ENCODE data around the gene POGLUT2.
"Not testable (repeated sequence)": the region's sequence is repeated elsewhere in the genome, so short reads cannot be mapped to it uniquely, and the experiment has no call there.

- not testable (repeated sequence) for TF ChIP-seq MTA2 (IDR thresholded peaks at IDR 0.05; ENCODE audit: low read depth); YY1 (IDR thresholded peaks at IDR 0.05; ENCODE audit: low read depth, low read length); ZNF274 (IDR thresholded peaks at IDR 0.05; ENCODE audit: insufficient read depth, insufficient read length); SMC3 (IDR thresholded peaks at IDR 0.05; ENCODE audit: borderline replicate concordance, low read length); CTCF (IDR thresholded peaks at IDR 0.05 in 2 of 3, conservative IDR thresholded peaks at IDR 0.05 in 1 of 3; ENCODE audit: control insufficient read depth in 2 of 3, extremely low read depth in 1 of 3, insufficient read depth in 1 of 3, low read depth in 3 of 3, low read length in 3 of 3); ZBTB4 (CRISPR knock-in tag; IDR thresholded peaks at IDR 0.05); MAX (IDR thresholded peaks at IDR 0.05; ENCODE audit: low read depth, low read length); ESRRA (IDR thresholded peaks at IDR 0.05; ENCODE audit: low read length); POLR2A (IDR thresholded peaks at IDR 0.05; ENCODE audit: low read depth, low read length); SREBF2 (IDR thresholded peaks at IDR 0.05; ENCODE audit: low read length); SMARCA5 (IDR thresholded peaks at IDR 0.05); POLR2AphosphoS5 (IDR thresholded peaks at IDR 0.05; ENCODE audit: low read length)
Observed at GRCh38 chr13:102780656-102781055, 18.1 kb downstream of the POGLUT2 start.
